ENCODE results near the gene NUP133.
"Not testable (repeated sequence)": the region's sequence is repeated elsewhere in the genome, so short reads cannot be mapped to it uniquely, and the experiment has no call there.

The NUP133 gene

DNA sequence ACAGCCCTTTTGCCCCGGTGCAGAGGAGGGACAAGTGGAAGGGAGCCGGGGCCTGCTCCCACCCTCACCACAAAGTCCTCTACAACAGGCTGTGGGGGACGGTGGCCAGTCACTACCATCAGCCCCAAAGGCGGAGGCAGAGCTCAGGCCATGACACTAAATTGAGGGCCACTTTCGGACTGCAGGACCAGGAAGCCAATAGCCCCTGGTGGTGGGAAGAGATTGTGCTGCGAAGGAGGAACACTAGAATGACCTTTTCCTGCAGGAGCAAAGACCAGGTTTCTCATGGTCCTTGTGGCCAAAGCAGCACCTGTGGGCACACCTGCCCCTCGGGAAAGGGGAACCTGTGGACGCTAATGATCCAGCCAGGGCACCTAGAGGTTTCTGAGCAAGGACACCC is 104.6 kb downstream of the NUP133 start:
- H3K9me3 ChIP-seq, result no peaks in the 10 kb centered on the region

DNA sequence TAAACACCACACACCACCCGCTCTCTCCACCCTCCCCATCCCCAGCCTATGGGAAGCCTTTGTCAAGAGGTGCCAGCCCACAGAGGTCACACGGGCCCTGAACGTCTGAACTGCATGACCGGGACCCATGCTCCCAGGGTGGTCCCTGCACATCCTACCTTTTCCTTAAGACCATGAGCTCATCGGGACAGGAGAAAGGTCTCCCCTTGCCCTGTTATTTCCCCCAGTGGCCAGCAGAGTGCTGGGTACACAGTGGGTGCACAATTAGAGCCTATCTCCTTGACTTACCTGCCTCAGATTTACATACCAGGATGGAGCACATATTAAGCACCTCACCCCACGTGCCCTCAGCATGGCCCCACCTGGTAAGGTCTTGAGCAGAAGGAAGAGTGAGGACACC is 105.1 kb downstream of the NUP133 start:
- Histone ChIP-seq H3K4me1 (peaks cover 3% of the 10 kb centered on the region), H3K27me3 (no peaks in the 10 kb centered on the region), H3K36me3 (no peaks in the 10 kb centered on the region), H3K4me3 (ENCODE audit: low read depth, low read length) (no peak overlapping the region), H3K9me3 (no peaks in the 10 kb centered on the region)
- TF ChIP-seq, protein P1, sequence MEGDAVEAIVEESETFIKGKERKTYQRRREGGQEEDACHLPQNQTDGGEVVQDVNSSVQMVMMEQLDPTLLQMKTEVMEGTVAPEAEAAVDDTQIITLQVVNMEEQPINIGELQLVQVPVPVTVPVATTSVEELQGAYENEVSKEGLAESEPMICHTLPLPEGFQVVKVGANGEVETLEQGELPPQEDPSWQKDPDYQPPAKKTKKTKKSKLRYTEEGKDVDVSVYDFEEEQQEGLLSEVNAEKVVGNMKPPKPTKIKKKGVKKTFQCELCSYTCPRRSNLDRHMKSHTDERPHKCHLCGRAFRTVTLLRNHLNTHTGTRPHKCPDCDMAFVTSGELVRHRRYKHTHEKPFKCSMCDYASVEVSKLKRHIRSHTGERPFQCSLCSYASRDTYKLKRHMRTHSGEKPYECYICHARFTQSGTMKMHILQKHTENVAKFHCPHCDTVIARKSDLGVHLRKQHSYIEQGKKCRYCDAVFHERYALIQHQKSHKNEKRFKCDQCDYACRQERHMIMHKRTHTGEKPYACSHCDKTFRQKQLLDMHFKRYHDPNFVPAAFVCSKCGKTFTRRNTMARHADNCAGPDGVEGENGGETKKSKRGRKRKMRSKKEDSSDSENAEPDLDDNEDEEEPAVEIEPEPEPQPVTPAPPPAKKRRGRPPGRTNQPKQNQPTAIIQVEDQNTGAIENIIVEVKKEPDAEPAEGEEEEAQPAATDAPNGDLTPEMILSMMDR (IDR thresholded peaks at IDR 0.05; ENCODE audit: low read depth, low read length), result 0 out of 2 replicates have a peak, but pooled peaks have one; percentile 10
- no peak for DNase-seq

More for the DNA sequence above, 104.6 kb downstream of the NUP133 start:
- Histone ChIP-seq H3K4me1 (peaks cover 9% of the 10 kb centered on the region), H3K36me3 (no peaks in the 10 kb centered on the region), H3K27me3 (no peaks in the 10 kb centered on the region), H3K4me3 (ENCODE audit: low read depth, low read length) (no peak overlapping the region)
- TF ChIP-seq, protein P1 (IDR thresholded peaks at IDR 0.05; ENCODE audit: low read depth, low read length), result 0 out of 2 replicates have a peak, but pooled peaks have one; percentile 11
- no peak for DNase-seq

DNA sequence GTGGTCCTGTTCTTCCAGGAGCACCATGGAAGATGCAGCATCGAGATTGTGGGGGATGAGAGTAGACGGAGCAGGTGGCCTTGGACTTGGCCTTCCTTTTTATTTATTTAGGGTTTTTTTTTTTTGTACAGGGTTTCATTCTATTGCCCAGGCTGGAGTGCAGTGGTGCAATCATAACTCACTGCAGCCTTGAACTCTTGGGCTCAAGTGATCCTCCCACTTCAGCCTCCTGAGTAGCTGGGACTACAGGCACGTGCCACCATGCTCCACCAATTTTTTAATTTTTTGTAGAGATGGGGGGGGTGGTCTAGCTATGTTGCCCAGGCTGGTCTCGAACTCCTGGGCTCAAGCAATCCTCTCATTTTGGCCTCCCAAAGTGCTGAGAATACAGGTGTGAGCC is 105.8 kb downstream of the NUP133 start:
- not testable (repeated sequence) for DNase-seq; H3K4me3 ChIP-seq (ENCODE audit: low read depth, low read length); H3K4me1 ChIP-seq; H3K9me3 ChIP-seq; H3K27me3 ChIP-seq; H3K36me3 ChIP-seq

DNA sequence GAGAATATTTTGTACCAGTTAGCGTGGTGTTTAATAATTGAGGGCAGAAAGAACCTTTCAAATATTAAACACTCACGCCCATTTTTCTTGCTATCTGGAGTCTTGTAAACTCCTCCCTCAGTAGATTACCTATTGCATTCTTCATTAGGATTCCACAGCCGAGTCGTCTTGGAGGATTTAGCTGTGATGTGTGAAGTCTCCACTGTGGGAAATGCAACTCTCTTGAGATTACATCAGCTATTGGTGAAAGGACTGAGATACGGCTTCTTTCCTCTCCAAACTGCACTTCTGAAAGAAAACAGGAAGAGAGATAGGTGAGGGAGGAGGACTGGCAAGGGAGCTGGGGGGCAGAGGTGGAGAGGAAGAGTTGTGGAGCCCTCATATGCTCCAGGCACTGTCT is 110.4 kb downstream of the NUP133 start:
- H3K9me3 ChIP-seq, result no peaks in the 10 kb centered on the region
- DNase-seq, result no peak
- H3K36me3 ChIP-seq, result no peaks in the 10 kb centered on the region
- no peaks in the 10 kb centered on the region for H3K27me3 ChIP-seq
- no peak overlapping the region for H3K4me3 ChIP-seq (ENCODE audit: low read depth, low read length)
- no peaks in the 10 kb centered on the region for H3K4me1 ChIP-seq
- TF ChIP-seq, protein P1 (IDR thresholded peaks at IDR 0.05; ENCODE audit: low read depth, low read length), result no peak

DNA sequence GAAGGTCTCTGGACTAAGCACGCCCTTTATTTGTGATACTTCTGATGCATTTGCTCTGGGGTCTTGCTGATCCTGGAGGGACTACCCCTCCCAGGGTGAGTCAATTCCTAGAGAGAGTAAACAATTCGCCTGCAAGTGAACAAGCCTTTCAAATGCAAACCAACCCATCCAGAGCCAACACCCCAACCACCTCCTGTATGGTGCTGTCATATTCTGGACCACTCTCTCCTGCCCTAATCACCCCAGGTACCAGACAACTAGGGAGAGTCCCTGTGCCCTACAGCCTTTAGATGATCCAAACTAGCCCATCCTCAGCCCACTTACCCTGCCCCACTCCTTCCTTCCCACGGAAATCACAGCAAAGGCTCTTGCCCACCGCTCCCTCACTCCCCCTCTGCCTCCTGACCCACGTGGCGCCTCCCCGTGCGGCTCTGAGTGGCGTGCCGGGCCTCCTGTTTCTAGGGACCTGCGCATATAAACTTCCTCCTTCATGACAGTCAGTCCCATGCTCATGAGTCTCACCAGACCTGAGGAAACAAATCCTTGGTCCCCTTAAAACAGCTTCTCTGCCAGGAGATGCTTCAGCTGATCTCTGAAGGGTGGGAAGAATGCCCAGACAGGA is 111.4 kb downstream of the NUP133 start:
- H3K4me1 ChIP-seq, result no peaks in the 10 kb centered on the region
- H3K4me3 ChIP-seq (ENCODE audit: low read depth, low read length), result no peak overlapping the region
- no peak for DNase-seq
- no peaks in the 10 kb centered on the region for H3K27me3 ChIP-seq
- no peaks in the 10 kb centered on the region for H3K36me3 ChIP-seq
- no peaks in the 10 kb centered on the region for H3K9me3 ChIP-seq
- TF ChIP-seq, protein P1 (IDR thresholded peaks at IDR 0.05; ENCODE audit: low read depth, low read length), result no peak

DNA sequence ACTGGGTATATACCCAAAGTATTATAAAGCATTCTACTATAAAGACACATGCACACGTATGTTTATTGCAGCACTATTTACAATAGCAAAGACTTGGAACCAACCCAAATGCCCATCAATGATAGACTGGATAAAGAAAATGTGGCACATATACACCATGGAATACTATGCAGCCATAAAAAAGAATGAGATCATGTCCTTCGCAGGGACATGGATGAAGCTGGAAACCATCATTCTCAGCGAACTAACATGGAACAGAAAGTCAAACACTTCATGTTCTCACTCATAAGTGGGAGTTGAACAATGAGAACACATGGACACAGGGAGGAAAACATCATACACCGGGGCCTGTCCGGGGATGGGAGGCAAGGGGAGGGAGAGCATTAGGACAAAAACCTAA is 113.6 kb downstream of the NUP133 start:
- H3K27me3 ChIP-seq; DNase-seq; H3K4me3 ChIP-seq (ENCODE audit: low read depth, low read length): not testable (repeated sequence)

DNA sequence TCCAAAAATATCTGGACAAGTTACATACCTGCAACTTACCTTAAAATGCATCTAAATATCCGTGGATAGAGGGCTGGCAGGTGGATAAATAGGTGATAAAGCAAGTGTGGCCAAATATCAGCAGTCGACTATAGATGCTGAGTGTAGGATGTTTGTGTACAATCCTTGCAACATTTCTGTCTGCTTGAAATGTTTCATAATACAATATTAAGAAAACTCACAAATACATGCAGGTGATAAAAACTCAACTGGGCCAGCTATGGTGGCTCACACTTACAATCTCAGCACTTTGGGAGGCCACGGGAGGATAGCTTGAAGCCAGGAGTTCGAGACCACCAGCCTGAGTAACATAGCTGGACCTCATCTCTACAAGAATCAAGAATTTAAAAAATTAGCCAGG is 115.2 kb downstream of the NUP133 start:
- H3K36me3 ChIP-seq, result no peaks in the 10 kb centered on the region
- H3K27me3 ChIP-seq, result no peaks in the 10 kb centered on the region
- no peak overlapping the region for H3K4me3 ChIP-seq (ENCODE audit: low read depth, low read length)
- no peak for DNase-seq
- no peaks in the 10 kb centered on the region for H3K9me3 ChIP-seq
- no peaks in the 10 kb centered on the region for H3K4me1 ChIP-seq
- TF ChIP-seq, protein P1 (IDR thresholded peaks at IDR 0.05; ENCODE audit: low read depth, low read length), result no peak

More for the DNA sequence above, 113.6 kb downstream of the NUP133 start:
- H3K36me3 ChIP-seq, H3K9me3 ChIP-seq, H3K4me1 ChIP-seq: not testable (repeated sequence)
